ENCODE measurements around the gene FBXL13. TPM values are rescaled to one million over a fixed set of nuclear protein-coding genes. Genes with fewer than 3 reads are reported as not detected.
"Not testable (repeated sequence)": the region's sequence is repeated elsewhere in the genome, so short reads cannot be mapped to it uniquely, and the experiment has no call there.

The FBXL13 gene
- total RNA-seq, 1 donor from 2014 or later, result 0.67 TPM

DNA sequence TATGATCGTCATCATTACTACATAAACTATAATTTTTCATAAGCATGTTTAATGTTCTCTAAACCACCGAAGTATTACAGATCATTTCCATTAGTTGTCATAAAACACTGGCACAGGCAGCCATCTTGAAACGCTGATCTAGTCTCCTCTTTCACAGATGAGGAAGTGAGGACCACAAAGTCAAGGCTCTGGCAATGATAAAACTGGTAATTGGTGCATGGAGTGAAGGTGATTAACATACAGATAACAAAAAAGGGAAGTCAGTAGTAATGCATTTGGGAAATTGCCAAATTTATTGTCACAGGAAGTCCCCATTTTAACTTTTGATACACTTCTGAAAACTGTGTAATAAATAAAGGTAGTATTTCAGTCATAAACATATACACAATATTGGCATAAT is 49.3 kb downstream of the FBXL13 start:
- DNase-seq (ENCODE audit: low read depth), result no peak

DNA sequence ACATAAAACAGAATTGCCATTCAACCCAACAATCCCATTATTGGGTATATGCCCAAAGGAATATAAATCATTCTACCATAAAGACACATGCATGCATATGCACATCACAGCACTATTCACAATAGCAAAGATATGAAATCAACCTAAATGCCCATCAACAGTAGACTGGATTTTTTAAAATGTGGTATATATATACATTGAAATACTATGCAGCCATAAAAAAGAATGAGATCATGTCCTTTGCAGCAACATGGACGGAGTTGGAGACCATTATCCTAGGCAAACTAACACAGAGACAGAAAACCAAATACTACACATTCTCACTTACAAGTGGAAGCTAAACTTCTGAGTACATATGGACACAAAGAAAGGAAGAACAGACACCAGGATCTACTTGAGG is 51.0 kb downstream of the FBXL13 start:
- DNase-seq (ENCODE audit: low read depth), result not testable (repeated sequence)

DNA sequence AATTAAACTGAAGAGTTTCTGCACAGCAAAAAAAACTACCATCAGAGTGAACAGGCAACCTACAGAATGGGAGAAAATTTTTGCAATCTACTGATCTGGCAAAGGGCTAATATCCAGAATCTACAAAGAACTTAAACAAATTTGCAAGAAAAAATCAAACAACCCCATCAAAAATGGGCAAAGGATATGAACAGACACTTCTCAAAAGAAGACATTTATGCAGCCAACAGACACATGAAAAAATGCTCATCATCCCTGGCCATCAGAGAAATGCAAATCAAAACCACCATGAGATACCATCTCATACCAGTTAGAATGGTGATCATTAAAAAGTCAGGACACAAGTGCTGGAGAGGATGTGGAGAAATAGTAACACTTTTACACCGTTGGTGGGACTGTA is 53.1 kb downstream of the FBXL13 start:
- not testable (repeated sequence) for DNase-seq (ENCODE audit: low read depth)

DNA sequence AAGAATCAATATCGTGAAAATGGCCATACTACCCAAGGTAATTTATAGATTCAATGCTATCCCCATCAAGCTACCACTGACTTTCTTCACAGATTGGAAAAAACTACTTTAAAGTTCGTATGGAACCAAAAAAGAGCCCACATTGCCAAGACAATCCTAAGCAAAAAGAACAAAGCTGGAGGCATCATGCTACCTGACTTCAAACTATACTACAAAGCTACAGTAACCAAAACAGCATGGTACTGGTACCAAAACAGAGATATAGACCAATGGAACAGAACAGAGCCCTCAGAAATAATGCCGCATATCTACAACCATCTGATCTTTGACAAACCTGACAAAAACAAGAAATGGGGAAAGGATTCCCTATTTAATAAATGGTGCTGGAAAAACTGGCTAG is 53.7 kb downstream of the FBXL13 start:
- not testable (repeated sequence) for DNase-seq (ENCODE audit: low read depth)

DNA sequence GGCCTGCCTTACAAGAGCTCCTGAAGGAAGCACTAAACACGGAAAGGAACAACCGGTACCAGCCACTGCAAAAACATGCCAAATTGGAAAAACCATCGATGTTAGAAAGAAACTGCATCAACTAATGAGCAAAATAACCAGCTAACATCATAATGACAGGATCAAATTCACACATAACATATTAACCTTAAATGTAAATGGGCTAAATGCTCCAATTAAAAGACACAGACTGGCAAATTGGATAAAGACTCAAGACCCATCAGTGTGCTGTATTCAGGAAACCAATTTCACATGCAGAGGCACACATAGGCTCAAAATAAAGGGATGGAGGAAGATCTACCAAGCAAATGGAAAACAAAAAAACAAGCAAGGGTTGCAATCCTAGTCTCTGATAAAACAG is 56.3 kb downstream of the FBXL13 start:
- DNase-seq (ENCODE audit: low read depth), result not testable (repeated sequence)

DNA sequence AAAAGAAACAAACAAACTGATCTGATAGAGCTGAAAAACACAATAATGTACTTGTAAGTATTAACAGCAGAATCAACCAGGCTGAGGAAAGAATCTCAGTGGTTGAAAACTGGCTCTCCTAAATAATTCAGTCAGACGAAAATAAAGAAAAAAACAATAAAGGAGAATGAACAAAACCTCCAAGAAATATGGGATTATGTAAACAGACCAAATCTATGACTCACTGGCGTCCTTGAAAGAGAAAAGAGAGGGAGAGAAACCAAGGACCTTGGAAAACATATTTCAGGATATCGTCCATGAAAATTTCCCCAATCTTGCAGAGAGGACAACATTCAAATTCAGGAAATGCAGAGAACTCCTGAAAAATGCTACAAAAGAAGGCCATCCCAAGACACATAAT is 62.9 kb downstream of the FBXL13 start:
- DNase-seq (ENCODE audit: low read depth), result no peak

DNA sequence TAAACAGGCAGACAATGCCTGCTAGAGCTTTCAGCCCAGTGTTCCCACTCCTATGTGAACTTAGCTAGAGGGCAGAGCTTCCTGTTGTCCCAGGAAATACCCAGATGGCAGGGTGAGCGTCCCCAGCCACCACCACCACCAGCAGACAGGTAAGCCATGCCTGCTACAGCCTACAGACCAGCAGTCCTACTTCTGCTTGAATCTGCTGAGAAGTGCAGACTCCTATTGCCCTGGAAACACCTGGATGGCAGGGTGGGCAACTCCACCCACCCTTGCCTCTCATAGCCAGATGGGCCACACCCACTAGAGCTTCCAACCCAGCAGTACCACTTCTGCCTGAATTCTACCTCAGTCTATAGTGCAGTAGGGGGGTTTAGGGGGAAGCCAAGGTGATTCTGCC is 64.4 kb downstream of the FBXL13 start:
- no peak for DNase-seq (ENCODE audit: low read depth)

DNA sequence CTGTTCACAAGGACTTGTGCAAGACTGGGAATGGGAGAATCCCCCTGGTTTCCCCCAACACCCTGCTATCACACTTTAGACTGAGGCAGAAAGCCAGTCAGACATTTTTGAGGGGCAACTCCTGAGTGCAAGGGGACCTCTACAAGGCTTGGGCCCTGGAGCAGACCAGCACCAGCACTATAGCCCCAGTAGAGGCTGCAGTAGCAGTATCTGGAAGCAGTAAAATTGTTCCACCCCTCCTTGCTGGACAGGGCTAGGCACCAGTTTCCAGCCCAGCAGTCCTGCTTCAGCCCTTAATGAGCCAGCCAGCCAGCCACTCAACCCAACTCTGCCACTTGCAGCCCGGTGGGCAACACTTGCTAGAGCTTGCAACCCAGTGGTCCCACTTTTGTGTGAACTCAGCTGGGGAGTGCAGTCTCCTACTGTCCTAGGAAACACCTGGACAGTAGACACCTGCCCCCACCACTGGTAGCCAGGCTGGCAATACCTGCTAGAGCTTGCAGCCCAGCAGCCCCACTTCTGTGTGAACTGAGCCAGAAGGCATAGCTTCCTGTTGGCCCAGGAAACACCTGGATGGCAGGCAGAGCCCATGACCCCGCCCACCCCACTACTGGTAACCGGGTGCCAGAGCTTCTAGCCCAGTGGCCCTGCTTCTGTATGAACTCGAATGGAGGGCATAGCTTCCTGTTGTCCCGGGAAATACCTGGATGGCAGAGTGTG is 65.0 kb downstream of the FBXL13 start:
- DNase-seq (ENCODE audit: low read depth), result no peak

DNA sequence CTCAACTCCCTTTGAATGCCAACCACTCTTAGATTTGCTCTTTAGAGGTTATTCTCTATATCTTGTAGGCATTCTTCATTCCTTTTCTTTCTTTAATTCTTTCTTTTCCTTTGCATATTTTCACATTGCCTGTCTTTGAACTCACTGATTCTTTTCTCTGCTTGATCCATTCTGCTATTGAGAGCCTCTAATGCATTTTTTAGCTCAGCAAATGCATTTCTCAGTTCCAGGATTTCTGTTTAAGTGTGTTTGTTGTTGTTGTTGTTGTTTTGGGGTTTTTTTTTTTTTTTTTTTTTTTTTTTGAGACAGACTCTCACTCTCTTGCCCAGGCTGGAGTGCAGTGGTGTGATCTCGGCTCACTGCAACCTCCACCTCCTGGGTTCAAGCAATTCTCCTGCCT is 71.6 kb downstream of the FBXL13 start:
- peak; percentile 21 for DNase-seq (ENCODE audit: low read depth)

DNA sequence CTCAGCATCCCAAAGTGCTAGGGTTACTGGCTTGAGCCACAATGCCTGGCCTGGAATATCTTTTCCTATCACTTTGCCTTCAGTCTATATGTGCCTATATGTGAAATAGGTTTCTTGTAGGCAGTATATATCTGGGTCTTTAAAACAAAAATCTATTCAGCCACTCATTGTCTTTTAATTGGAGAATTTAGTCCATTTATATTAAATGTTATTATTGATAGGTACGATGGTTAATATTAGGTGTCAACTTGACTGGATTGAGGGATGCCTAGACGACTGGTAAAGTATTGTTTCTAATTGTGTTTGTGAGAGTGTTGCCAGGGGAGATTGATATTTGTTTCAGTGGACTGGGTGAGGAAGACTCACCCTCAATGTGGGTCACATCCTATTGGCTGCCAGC is 73.4 kb downstream of the FBXL13 start:
- no peak for DNase-seq (ENCODE audit: low read depth)

DNA sequence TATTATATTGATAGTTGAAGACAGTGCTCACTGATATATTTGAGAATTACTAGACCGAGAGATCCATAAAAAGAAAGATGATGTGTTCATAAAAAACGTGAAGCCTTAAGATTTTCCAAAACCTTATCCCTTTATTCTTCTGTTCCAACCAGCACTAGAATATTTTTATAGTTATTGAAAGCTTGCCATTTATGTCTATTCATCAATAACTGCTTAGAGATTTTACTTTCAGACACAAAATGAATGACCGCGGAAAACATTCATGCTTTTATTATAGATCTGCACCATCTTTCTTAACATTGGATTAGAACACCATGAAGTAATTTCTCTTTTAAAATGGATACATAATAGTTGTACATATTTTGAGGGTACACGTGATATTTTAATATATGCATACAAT is 77.6 kb downstream of the FBXL13 start:
- DNase-seq (ENCODE audit: low read depth), result no peak

DNA sequence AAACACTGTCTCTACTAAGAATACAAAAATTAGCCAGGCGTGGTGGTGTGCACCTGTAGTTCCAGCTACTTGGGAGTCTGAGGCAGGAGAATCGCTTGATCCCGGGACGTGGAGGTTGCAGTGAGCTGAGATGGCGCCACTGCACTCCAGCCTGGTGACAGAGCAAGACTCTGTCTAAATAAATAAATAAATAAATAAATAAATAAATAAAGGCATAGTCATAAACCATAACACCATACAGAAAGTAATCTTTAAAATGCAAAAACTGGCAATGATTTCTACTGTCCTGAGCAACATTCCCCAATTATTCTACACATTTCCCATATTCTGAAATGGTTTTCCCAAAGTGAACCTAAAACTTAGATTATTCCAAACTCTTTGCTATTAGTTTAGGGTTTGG is 79.0 kb downstream of the FBXL13 start:
- DNase-seq (ENCODE audit: low read depth), result not testable (repeated sequence)

DNA sequence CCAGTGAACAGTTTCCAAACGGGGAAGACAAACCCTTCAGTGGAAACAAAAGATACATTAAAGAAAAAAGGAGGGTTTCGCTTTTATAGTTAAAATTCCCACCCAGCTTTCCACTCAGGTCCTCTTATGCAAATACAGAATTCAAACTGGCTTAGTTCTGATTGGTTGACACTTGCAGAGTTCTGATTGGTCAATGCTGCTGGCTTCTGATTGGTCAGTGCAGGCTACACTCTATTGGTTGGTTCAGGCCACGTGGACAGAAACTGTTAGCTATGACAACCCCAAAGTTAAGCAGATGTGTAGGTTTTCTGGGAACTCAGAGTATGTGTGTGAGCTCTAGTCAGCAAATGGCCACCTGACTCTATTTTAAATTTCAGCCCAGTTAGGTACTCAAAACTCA is 80.0 kb downstream of the FBXL13 start:
- no peak for DNase-seq (ENCODE audit: low read depth)

DNA sequence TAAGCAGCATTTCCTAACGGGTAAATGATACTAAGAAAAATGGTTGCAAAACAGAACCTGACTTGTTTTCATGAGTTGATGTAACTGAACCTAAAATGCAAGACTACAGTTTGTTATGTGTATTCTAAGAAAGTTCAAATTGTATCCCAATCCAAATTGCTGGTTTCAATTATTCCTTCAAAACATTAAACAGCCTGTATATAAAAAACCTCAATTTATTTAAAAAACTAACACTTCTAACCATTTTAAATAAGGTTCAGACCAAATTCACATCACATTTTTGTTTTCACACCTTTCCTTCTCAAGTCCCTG is 80.9 kb downstream of the FBXL13 start:
- DNase-seq (ENCODE audit: low read depth), result no peak

DNA sequence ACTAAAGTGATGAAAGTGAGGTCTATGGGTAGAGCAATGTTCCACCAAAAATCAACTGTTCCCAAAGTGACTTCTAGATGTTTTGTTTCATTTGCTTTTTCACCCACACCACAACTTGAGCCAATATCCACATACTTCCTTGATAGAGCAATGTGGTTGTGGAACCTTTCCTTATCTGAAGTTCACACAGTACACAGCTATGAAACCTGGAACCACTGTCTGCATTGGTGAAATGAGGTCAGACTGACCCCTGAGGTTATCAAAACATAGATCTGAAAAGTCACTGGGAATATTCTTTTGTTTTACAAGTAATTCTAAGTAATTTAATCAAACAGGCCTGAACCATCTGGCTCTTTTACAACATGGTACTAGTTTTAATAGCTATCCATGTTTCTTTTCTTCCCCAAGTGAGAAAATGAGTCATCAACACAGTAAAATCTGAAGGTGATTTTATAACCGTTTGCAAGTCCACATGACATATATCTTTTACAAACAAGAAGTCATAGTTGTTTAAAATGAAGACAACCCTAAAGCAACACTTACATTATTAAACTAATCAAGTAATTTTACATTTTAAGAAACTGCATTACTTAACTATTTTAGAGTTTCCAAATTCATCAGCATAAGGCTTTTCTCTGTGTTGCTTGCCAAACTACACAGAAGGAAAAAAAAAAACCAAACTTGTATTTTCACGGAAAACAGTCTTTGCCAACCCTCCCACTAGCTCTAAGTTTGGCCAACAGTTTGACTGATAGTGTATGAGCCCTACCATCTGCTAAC is 81.5 kb downstream of the FBXL13 start:
- peak; percentile 67 for DNase-seq (ENCODE audit: low read depth)

DNA sequence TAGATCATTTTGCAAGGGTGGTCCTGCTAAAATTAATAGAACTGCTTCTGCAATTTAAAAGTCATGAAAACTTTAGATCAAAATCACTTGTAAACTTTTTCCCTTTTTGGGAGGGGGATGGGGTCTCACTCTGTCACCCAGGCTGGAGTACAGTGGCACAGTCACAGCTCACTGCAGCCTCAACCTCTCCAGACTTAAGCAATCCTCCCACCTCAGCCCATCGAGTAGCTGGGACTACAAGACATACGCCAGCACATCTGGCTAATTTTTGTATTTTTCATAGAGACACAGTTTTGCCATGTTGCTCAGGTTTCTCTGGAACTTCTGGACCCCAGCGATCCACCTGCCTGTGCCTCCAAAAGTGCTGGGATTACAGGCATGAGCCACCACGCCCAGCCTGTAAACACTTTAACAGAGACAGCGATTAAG is 82.1 kb downstream of the FBXL13 start:
- DNase-seq (ENCODE audit: low read depth), result no peak

DNA sequence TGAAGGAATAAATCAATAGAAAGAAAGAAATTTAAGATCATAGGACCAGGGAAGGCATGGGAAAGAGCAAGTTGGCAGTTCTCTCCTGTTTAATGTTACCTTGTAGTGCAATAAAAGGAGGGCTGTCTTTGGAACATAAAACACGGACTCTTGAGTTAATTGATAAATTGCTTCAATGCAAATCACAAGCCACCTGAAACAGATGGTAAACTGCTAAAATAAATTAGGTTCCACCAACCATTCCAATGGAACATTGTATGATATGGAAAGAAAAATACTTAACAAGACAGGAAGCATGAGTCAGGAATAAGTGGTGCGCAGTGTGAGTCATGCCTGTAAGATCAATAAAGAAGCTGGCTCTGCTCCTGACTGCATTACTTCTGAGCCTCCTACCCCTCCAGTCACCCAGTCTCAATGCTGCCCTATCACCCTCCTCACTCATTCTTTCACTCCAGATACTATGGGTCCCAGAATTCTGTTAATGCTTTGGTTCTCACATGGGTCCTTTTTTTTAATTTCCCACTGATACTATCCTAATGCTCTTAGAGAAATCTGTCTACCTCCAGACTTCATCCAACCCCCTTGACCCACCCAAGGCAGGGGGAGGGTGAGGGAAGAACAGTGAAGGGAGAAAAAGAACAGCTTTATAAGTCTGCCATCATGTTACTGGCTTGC is 82.9 kb downstream of the FBXL13 start:
- peak; percentile 22 for DNase-seq (ENCODE audit: low read depth)

DNA sequence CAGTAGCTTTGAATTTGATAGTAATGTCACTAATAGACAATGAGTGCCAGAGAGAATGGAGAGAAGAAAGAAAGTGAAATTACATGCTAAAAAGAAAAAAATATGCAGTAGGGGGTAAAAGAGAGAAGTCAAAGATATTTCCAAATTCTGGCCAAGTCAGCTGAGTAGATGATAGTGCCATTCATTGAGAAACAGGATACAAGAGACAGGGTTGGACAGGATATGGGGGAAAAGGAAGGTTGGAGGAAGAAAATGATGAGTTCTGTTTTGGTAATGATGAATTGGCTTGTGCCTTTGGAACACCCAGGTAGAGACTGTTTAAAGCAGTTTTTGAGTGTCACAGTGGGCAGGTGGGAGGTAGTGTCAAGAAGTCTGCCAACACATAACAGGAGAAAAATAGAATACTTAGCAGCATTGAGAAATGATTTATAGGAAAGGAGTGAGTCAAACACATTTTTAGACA is 83.5 kb downstream of the FBXL13 start:
- no peak for DNase-seq (ENCODE audit: low read depth)

DNA sequence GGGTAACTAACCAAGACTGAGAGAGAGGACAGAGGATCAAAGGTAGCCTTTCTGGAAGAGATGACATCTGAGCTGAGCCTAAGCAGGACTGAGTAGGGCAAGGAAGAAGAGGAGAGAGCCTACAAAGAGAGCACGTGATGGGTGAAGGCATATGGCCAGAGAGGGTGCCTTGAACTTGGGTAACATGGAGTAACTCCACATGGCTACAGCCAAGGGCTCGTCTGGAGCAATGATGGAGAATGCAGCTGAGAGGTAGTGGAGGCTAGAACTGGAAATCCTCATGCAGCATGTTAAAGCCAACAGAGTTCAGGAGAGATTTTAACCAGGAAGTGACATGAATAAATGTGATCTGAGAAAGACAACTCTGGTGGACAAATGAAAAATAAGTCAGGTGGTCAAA is 84.0 kb downstream of the FBXL13 start:
- DNase-seq (ENCODE audit: low read depth), result no peak

DNA sequence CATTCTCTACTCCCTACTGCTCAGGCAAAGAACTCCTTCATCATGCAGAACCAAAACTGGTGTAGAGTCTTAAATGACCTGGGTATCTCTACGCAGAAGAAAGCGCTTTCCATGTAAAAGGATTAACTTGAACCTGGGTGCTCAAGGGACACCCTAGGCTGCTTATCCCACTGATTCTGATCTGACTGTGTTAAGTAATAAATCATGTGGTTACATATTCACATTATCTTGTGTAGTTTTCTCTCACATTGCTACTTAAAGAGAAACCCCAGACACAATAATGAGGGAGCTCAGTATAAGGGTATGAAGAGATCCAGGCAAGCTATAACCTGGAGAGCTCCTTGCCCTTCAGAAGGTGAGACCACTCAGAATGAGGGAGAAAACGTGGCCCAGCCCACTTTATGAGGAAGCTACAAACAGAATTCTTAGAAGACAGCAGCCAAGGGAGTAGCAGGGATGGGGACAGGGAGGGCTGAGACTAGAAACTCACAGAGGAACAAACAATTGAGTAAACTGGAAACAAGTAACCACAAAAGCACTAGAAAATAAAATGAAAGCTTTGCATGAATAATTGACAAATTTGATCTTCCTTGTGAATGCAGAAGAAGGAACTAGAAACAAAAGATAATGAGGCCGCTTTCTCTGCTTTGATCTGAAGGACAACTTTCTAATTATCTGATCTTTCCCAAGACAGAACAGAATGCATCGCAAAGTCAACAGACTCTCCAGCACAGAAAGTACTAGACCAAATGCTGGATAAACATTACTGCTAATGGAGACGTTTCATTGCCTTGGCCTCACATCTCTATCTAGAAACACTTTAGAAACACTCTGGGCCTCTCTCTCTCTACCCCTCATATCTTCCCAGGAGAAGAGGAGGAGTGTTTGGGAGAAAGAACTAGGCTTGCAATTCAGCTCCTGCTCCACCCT is 85.7 kb downstream of the FBXL13 start:
- no peak for DNase-seq (ENCODE audit: low read depth)

DNA sequence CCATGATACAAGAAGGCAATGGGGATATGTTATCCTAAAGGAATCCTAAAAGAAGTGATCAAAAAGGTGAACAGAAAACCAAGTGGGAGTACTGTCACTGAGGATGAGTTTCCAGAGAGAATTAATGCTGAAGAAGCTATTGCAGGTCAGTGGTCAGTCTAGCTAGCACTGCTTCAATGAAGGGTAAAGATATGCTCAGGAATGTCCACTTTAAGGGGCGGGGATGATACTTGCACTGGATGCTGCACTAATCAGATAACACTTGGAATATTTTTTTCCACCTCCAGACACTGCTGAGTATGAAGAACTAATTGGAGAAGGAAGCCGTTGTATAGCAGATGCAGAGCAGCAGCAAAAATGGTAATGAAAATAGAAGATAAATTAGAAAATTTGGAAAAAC is 86.5 kb downstream of the FBXL13 start:
- DNase-seq (ENCODE audit: low read depth), result no peak

Measured in myocyte (in vitro differentiated cells).